Fibroblast of lung (primary cell): ENCODE data around the gene GAPVD1. TPM values are rescaled to one million over a fixed set of nuclear protein-coding genes. Genes with fewer than 3 reads are reported as not detected.

Experiments
- DNase-seq, 2 donors: peaks; one replicate each; pipeline versions ENCODE4 v3.0.0 to v3.0.0-alpha.2; 2010; ENCODE audit warnings: low read depth in 2 of 2
- H2AFZ ChIP-seq: 2 replicates; pipeline ENCODE4 v1.5.1; 2012; ENCODE audit warnings: low read length, control low read depth, inconsistent platforms
- H3K27ac ChIP-seq: 2 replicates; pipeline ENCODE4 v1.5.1; 2011; ENCODE audit warnings: low read length, control low read depth; ENCODE audit not compliant: insufficient read depth
- H3K27me3 ChIP-seq: 2 replicates; pipeline ENCODE4 v1.5.1; 2011; ENCODE audit warnings: mild to moderate bottlenecking, low read length; ENCODE audit not compliant: control insufficient read depth, insufficient read depth
- H3K36me3 ChIP-seq: 2 replicates; pipeline ENCODE4 v1.5.1; 2011; ENCODE audit warnings: low read length; ENCODE audit not compliant: control insufficient read depth, insufficient read depth
- H3K4me1 ChIP-seq: 2 replicates; pipeline ENCODE4 v1.5.1; 2011; ENCODE audit warnings: low read length; ENCODE audit not compliant: control insufficient read depth, insufficient read depth; ENCODE audit errors: extremely low read depth
- H3K4me2 ChIP-seq: 2 replicates; pipeline ENCODE4 v1.5.1; 2011; ENCODE audit warnings: low read length, control low read depth; ENCODE audit not compliant: insufficient read depth; ENCODE audit errors: extremely low read depth
- H3K4me3 ChIP-seq, 4 experiments: fragments of 200-600 bp in 1 of 4; sonication (generic) in 1 of 4; replicated peaks in 1 of 4; 2 replicates each; pipeline ENCODE4 v1.5.1; 2011 to 2016; ENCODE audit warnings: low read length in 4 of 4, low read depth in 3 of 4, mild to moderate bottlenecking in 3 of 4, control low read depth in 2 of 4, inconsistent platforms in 1 of 4, mixed read lengths in 1 of 4; ENCODE audit not compliant: insufficient read depth in 1 of 4; ENCODE audit errors: control extremely low read depth in 1 of 4
- H3K79me2 ChIP-seq: 2 replicates; pipeline ENCODE4 v1.5.1; 2012; ENCODE audit warnings: mild to moderate bottlenecking, low read length, inconsistent platforms; ENCODE audit not compliant: control insufficient read depth, insufficient read depth
- H3K9ac ChIP-seq: 2 replicates; pipeline ENCODE4 v1.5.1; 2011; ENCODE audit warnings: mild to moderate bottlenecking, low read length, control low read depth; ENCODE audit not compliant: insufficient read depth
- H3K9me3 ChIP-seq: 2 replicates; pipeline ENCODE4 v1.5.1; 2012; ENCODE audit warnings: low read depth, low read length; ENCODE audit not compliant: control insufficient read depth, insufficient read depth
- H4K20me1 ChIP-seq: 2 replicates; pipeline ENCODE4 v1.5.1; 2011; ENCODE audit warnings: low read length; ENCODE audit not compliant: control insufficient read depth, insufficient read depth; ENCODE audit errors: extremely low read depth
- CTCF ChIP-seq, 2 donors: IDR thresholded peaks in 1 of 2; conservative IDR thresholded peaks in 1 of 2; 1 replicate in 1 of 2; 2 replicates in 1 of 2; pipeline ENCODE4 v1.5.1; 2011 to 2012; ENCODE audit warnings: low read length in 2 of 2, control low read depth in 1 of 2, inconsistent platforms in 1 of 2, low read depth in 1 of 2, mild to moderate bottlenecking in 1 of 2
- EZH2 ChIP-seq: IDR thresholded peaks from 2 replicates; pipeline ENCODE4 v1.5.1; 2012; ENCODE audit warnings: low read length, control low read depth, mild to moderate bottlenecking; ENCODE audit errors: missing control alignments
- polyA plus RNA-seq, 2 donors: library from polyadenylated mRNA; depleted of rRNA in 1 of 2; stranded (reverse) in 1 of 2; unstranded in 1 of 2; fragments of >200 nt; gene quantifications; 2 replicates each; pipeline ENCODE4 v1.2.1, GENCODE V29; 2011 to 2012; ENCODE audit warnings: missing spikeins in 1 of 2
- total RNA-seq: library from RNA; depleted of rRNA; stranded (reverse); fragments of >200 nt; gene quantifications from 2 replicates; pipeline ENCODE4 v1.2.1, GENCODE V29; 2014

GAPVD1 gene
- total and polyA plus RNA-seq, 2 donors (not counting 1 experiment from before 2014, with no cell fraction given) = 23.0 to 72.3 TPM

GRCh38 chr9:125258160-125258785 lies 3.4 kb upstream of the GAPVD1 start:
- H2AFZ ChIP-seq = no peak overlapping the region
- H3K79me2 ChIP-seq = peaks cover 16% of the 10 kb centered on the region
- no peak overlapping the region for H3K9ac ChIP-seq
- no peaks in the 10 kb centered on the region for H4K20me1 ChIP-seq
- H3K36me3 ChIP-seq = no peaks in the 10 kb centered on the region
- H3K4me3 ChIP-seq = no peak overlapping the region
- H3K27me3 ChIP-seq = no peaks in the 10 kb centered on the region
- no peaks in the 10 kb centered on the region for H3K9me3 ChIP-seq
- DNase-seq = no peak
- H3K4me1 ChIP-seq = peaks cover 3% of the 10 kb centered on the region
- TF ChIP-seq EZH2 (no peak), CTCF (conservative IDR thresholded peaks at IDR 0.05 in 1 of 2, IDR thresholded peaks at IDR 0.05 in 1 of 2; ENCODE audit: low read depth in 1 of 2, low read length in 2 of 2) (no peak)
- H3K4me2 ChIP-seq = no peak overlapping the region
- no peak overlapping the region for H3K27ac ChIP-seq

GRCh38 chr9:125258832-125259534 lies 2.6 kb upstream of the GAPVD1 start:
- no peak overlapping the region for H3K9ac ChIP-seq
- H3K27me3 ChIP-seq = no peaks in the 10 kb centered on the region
- TF ChIP-seq EZH2 (no peak), CTCF (conservative IDR thresholded peaks at IDR 0.05 in 1 of 2, IDR thresholded peaks at IDR 0.05 in 1 of 2; ENCODE audit: low read depth in 1 of 2, low read length in 2 of 2) (no peak)
- H3K4me2 ChIP-seq = no peak overlapping the region
- no peak overlapping the region for H3K27ac ChIP-seq
- no peaks in the 10 kb centered on the region for H4K20me1 ChIP-seq
- peaks cover 3% of the 10 kb centered on the region for H3K4me1 ChIP-seq
- no peak overlapping the region for H3K4me3 ChIP-seq
- H3K9me3 ChIP-seq = no peaks in the 10 kb centered on the region
- H3K36me3 ChIP-seq = no peaks in the 10 kb centered on the region
- H3K79me2 ChIP-seq = peaks cover 23% of the 10 kb centered on the region
- no peak overlapping the region for H2AFZ ChIP-seq
- no peak for DNase-seq

- TF ChIP-seq EZH2 (no peak), CTCF (conservative IDR thresholded peaks at IDR 0.05 in 1 of 2, IDR thresholded peaks at IDR 0.05 in 1 of 2; ENCODE audit: low read depth in 1 of 2, low read length in 2 of 2) (no peak)
- no peaks in the 10 kb centered on the region for H3K27me3 ChIP-seq
- H3K9me3 ChIP-seq = no peaks in the 10 kb centered on the region
- no peak overlapping the region for H3K4me3 ChIP-seq
- peak in 1 of 2 donors; percentile 39 for DNase-seq
- peaks cover 2% of the 10 kb centered on the region for H3K36me3 ChIP-seq
- no peaks in the 10 kb centered on the region for H4K20me1 ChIP-seq
- H3K27ac ChIP-seq = no peak overlapping the region
- no peak overlapping the region for H2AFZ ChIP-seq
- H3K9ac ChIP-seq = no peak overlapping the region
- H3K4me2 ChIP-seq = no peak overlapping the region
- peaks cover 3% of the 10 kb centered on the region for H3K4me1 ChIP-seq
- peaks cover 38% of the 10 kb centered on the region for H3K79me2 ChIP-seq
Measured at GRCh38 chr9:125260561-125260960, 1.1 kb upstream of the GAPVD1 start.
